ENCODE results near the gene OLFML2B.
"Not testable (repeated sequence)": the region's sequence is repeated elsewhere in the genome, so short reads cannot be mapped to it uniquely, and the experiment has no call there.

Gene OLFML2B

GRCh38 chr1:162033428-162033827 is 9.8 kb upstream of the OLFML2B start:
- no peak for DNase-seq

- no peak for DNase-seq
Observed at GRCh38 chr1:162030759-162031280, 7.2 kb upstream of the OLFML2B start.

DNA sequence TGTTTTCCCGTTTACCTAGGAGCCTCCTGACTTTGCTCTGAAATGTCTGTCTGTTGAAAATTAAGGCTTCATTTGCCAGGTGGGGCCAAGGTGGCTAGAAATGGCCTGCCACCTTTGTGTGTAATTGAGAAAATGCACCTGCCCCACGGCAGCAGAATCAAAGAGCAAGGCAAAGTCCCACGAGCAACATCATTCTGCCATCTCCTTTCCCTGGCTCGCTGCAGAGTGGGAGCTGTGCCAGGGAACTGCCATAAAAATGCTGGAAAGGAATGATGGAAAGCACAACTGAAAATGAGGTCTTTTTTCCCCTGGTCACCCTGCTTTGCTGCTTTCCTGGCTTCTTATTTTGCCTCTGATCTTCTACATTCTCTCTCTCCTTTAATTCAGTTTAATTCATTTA is 5.5 kb upstream of the OLFML2B start:
- DNase-seq, result peak; percentile 34 to 77

GRCh38 chr1:162028726-162029125 is 5.1 kb upstream of the OLFML2B start:
- no peak for DNase-seq

DNA sequence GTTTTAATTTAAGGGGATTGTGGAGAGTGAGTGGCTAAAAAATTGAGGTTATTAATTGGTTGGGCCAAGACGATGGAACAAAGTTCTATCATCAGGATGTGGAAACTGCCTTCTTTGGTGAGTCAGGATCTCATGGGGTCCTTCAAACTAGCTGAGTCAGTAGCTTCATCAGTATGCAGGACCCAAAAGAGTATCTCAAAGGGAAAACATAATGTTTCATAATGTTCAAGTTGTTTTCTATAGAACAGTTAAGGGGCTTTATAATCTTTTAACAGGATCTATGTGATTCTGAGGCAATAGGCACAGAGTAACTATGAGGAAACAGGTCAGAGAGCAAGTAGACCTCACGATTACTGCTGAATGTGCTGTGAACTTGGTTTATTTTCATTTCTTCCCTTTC is 3.2 kb upstream of the OLFML2B start:
- DNase-seq, result no peak

DNA sequence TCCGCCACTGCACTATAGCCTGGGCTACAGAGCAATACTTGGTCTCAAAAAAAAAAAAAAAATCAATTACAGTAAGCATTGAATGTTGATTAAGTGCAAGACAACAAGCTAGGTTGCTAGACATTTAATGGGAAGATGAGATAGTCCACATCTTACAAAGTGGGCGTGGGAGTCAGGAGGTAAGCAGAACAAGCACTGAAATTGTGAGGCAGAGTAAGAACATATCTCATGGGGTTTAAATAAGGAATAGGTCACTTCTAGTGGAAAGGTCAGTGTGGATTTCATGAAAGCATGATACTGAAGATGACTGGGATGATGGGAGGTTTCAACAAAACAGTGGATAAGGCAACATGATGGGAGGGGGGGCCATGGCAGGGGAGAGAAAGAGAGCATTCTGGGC is 1.9 kb upstream of the OLFML2B start:
- no peak for DNase-seq

DNA sequence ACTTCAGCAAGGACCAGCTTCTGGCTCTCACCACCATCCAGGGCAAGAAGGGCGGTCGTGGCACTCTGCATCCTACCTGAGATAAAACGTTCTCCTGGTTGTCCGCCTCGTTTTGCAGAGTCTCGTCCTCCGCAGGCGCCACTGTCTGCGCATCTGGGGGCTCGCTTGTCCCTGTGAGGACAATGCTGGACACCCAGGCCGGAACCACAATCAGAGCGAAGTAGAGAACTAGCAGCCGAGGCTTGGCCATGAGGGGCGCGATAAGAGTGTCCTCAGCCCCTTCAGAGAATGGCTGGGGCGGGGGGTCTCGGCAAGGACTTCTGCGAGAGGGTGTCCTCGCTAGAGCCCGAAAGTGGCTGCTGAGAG is 505 bp downstream of the OLFML2B start:
- DNase-seq, result no peak

DNA sequence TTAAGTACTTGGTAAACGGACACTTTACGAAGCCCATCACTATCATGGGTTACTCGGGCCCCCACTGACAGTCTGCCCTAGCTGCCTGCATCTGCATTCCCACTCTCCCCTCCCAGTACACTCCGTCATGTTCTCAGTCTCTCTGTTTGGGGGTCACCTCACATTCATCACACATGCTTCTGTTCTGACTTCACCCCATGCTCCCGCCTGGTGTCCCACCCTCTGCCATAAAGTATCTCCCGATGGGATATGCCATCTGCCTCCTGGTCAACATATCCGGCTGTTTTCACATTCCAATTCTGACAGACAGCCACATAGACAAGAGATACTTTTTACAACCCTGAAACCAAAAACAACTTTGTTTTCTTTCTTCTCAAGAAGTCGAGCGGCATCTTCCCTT is 1.0 kb downstream of the OLFML2B start:
- no peak for DNase-seq

GRCh38 chr1:162021124-162021523 is 2.5 kb downstream of the OLFML2B start:
- no peak for DNase-seq

GRCh38 chr1:162020150-162020549 is 3.5 kb downstream of the OLFML2B start:
- DNase-seq, result no peak

DNA sequence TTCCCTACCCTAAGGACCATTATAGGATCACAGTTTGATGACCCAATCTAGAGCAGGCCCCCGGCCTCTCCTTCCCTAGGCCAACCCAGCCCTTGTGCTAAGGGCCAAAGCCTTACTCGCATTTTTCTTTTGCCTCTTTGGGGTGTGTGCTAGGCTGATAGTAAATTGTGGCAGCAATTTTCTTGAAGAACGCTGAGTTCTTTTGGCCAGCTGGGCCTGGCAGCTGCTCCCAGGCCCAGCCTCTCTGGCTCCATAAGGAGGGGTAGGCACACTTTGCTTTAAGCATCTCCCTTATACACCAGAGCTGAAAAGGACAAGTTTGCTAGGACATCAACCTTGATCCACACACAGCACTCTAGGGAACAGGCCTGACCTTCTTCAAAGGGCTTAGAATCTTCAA is 4.2 kb downstream of the OLFML2B start:
- no peak for DNase-seq

- DNase-seq, result peak; percentile 64 to 90
Observed at GRCh38 chr1:162019006-162019405, 4.7 kb downstream of the OLFML2B start.

GRCh38 chr1:162018418-162018817 is 5.3 kb downstream of the OLFML2B start:
- no peak for DNase-seq

- not testable (repeated sequence) for DNase-seq
Observed at GRCh38 chr1:162017791-162018190, 5.9 kb downstream of the OLFML2B start.

GRCh38 chr1:162016631-162017030 is 7.0 kb downstream of the OLFML2B start:
- DNase-seq, result no peak

DNA sequence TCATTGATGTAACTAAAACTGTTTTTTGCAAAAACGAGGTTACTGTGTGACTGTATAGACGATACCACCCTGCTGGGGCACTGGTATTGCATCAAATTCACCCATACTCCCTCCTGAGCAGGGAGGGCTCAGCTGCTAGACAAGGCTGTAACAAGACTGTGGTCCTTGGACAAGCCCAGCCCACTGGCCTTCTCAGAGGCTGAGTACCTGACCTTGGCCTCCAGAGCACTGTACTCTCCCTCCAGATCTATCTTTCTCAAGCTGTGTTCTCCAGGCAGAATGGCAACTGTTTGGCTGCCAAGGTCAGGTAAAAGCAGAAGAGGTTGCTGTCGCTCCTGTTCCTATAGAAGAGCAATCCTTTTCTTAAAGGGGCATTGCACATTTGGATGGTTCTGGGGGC is 8.5 kb downstream of the OLFML2B start:
- no peak for DNase-seq

GRCh38 chr1:162014202-162014601 is 9.5 kb downstream of the OLFML2B start:
- DNase-seq, result no peak

- DNase-seq, result no peak
Observed at GRCh38 chr1:162013289-162013688, 10.4 kb downstream of the OLFML2B start.

DNA sequence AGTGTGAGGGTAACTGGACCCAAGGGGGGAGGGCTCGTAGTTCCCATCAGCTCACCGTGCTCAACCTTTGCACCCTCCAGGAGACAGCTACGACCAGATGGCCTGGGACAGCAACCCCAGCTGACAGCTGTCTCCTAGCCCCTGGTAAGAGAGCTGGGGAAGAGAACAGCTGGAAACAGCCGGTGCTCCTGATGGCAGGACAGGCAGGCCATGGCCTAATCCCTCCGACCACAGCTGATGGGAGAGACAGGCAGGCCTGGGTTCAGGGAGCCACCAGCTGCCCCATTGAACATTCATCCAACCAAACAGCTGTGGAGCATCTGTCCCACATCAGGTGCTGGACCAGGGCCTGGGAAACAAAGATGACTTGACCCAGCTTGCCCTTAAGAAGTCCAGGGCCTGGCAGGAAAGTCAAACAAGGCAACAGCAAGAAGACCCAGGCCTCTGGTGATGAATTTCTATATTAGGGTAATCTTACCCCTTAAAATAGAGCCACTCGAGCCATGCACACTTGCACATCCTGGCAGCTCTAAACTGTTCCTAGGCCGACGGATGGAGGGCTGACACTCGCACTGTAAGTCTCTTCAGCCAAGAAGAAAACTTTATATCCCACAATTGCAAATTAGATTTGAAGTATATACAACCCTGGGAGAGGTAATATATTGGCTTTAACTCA is 12.2 kb downstream of the OLFML2B start:
- no peak for DNase-seq

- no peak for DNase-seq
Observed at GRCh38 chr1:162010175-162010506, 13.5 kb downstream of the OLFML2B start.

GRCh38 chr1:162009501-162010174 is 14.0 kb downstream of the OLFML2B start:
- no peak for DNase-seq

GRCh38 chr1:162008799-162009198 is 14.9 kb downstream of the OLFML2B start:
- DNase-seq, result no peak

GRCh38 chr1:162007466-162007865 is 16.2 kb downstream of the OLFML2B start:
- no peak for DNase-seq

DNA sequence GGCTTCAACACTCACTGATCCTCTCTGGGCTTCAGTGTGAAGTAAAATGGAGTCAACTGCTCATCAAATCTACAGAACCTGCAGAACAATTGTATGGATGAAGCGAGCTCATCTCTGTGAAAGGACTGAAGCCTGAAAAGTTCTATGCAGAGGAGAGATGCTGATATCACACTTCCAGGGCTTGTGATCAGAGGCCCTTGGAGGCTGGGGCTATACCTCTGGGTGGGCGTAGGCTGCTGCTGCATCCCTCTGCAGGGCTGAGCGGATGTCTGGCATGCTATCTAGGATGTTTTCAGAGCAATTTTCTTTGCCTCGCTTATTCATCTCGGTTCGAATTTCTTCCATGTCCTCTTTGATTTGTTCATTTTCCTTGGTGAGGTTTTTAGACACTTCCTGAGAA is 17.6 kb downstream of the OLFML2B start:
- no peak for DNase-seq

DNA sequence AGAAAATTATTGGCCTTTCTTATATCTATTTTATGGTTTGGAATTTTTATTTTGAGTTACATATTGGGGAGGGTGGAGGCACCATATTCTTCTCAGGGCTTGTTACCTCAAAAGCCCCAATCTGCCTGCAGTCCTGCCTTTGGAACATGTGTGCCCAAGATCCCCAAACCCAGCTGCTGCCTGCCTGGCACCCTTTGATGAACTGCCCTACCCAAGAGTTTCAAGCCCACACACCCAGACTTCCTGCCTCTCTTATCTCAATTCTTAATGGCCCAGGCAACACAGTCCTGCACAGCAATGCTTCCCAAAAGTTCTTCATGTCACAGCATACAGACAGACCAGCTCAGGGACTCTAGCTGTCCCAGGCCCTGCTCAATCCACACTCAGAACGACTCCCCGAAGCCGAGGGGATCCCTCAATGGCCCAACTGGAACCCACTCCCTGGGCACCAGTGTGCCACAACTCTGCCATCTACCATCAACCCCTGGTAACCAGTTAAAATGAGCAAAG is 19.2 kb downstream of the OLFML2B start:
- DNase-seq, result no peak

Measured in NCI-H2081 (cell line).